ENCODE data around the gene FAM53A. TPM values are rescaled to one million over a fixed set of nuclear protein-coding genes. Genes with fewer than 3 reads are reported as not detected.
"Not testable (repeated sequence)": the region's sequence is repeated elsewhere in the genome, so short reads cannot be mapped to it uniquely, and the experiment has no call there.

The FAM53A gene
- polyA plus RNA-seq, 3 donors, result 1.1 to 1.7 (median 1.3) TPM

GRCh38 chr4:1609901-1610790, 74.0 kb downstream of the FAM53A start:
- no peak for DNase-seq (ENCODE audit: low read depth in 3 of 3, low spot score in 2 of 3)

- no peak for DNase-seq (ENCODE audit: low read depth in 3 of 3, low spot score in 2 of 3)
These were observed 75.2 kb downstream of the FAM53A start for GRCh38 chr4:1608821-1609500.

- DNase-seq (ENCODE audit: low read depth in 3 of 3, low spot score in 2 of 3), result no peak
These were observed 75.8 kb downstream of the FAM53A start for GRCh38 chr4:1608196-1608820.

- not testable (repeated sequence) for DNase-seq (ENCODE audit: low read depth in 3 of 3, low spot score in 2 of 3)
These were observed 76.5 kb downstream of the FAM53A start for GRCh38 chr4:1607436-1608195.

- DNase-seq (ENCODE audit: low read depth in 3 of 3, low spot score in 2 of 3), result no peak
These were observed 79.4 kb downstream of the FAM53A start for GRCh38 chr4:1604706-1605205.

GRCh38 chr4:1604181-1604705, 79.9 kb downstream of the FAM53A start:
- no peak for DNase-seq (ENCODE audit: low read depth in 3 of 3, low spot score in 2 of 3)

GRCh38 chr4:1603413-1604135, 80.5 kb downstream of the FAM53A start:
- DNase-seq (ENCODE audit: low read depth in 3 of 3, low spot score in 2 of 3), result no peak

- no peak for DNase-seq (ENCODE audit: low read depth in 3 of 3, low spot score in 2 of 3)
These were observed 81.3 kb downstream of the FAM53A start for GRCh38 chr4:1602655-1603412.

- DNase-seq (ENCODE audit: low read depth in 3 of 3, low spot score in 2 of 3), result no peak
These were observed 82.1 kb downstream of the FAM53A start for GRCh38 chr4:1601852-1602654.

- DNase-seq (ENCODE audit: low read depth in 3 of 3, low spot score in 2 of 3), result no peak
These were observed 82.6 kb downstream of the FAM53A start for GRCh38 chr4:1601533-1601835.

- no peak for DNase-seq (ENCODE audit: low read depth in 3 of 3, low spot score in 2 of 3)
These were observed 83.1 kb downstream of the FAM53A start for GRCh38 chr4:1600811-1601532.

GRCh38 chr4:1600211-1600780, 83.8 kb downstream of the FAM53A start:
- DNase-seq (ENCODE audit: low read depth in 3 of 3, low spot score in 2 of 3), result no peak

- DNase-seq (ENCODE audit: low read depth in 3 of 3, low spot score in 2 of 3), result no peak
These were observed 84.5 kb downstream of the FAM53A start for GRCh38 chr4:1599491-1600210.

GRCh38 chr4:1599026-1599481, 85.1 kb downstream of the FAM53A start:
- no peak for DNase-seq (ENCODE audit: low read depth in 3 of 3, low spot score in 2 of 3)

GRCh38 chr4:1598206-1599025, 85.7 kb downstream of the FAM53A start:
- no peak for DNase-seq (ENCODE audit: low read depth in 3 of 3, low spot score in 2 of 3)

Data from right renal cortex interstitium (tissue), 3 donors.